Activated T-cell treated with anti-CD3 and anti-CD28 coated beads for 24 hours (primary cell): ENCODE measurements around the gene CAPSL.
"Not testable (repeated sequence)": the region's sequence is repeated elsewhere in the genome, so short reads cannot be mapped to it uniquely, and the experiment has no call there.

Experiments
- DNase-seq: peaks from one replicate; pipeline ENCODE4 v3.0.0-alpha.2; 2020; ENCODE audit warnings: low read depth

CAPSL gene

GRCh38 chr5:35904443-35905132 is 33.8 kb downstream of the CAPSL start:
- no peak for DNase-seq

DNA sequence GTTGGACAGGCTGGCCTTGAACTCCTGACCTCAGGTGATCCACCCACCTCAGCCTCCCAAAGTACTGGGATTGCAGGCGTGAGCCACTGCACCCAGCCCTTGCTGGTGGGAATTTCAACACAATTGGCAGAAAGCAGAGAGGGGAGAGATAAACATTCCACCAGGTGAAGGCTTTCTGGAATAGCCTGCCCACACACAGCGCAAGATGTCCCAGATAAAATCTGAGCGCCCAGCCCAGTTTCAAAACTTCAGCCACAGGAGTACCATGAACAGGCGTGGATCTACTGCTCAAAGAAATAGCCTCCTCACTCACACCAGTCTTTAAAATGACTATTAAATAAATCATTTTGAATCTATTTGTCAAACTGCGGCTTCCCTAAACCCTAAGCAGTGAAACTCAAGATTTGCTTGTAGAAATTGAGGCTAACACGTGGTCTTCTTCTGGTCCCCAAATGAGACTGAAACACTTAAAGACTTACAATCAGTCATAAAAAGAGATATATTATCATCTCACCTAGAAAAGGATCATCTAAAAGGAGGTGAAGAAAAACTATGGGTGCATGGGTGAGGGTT is 34.7 kb downstream of the CAPSL start:
- no peak for DNase-seq

DNA sequence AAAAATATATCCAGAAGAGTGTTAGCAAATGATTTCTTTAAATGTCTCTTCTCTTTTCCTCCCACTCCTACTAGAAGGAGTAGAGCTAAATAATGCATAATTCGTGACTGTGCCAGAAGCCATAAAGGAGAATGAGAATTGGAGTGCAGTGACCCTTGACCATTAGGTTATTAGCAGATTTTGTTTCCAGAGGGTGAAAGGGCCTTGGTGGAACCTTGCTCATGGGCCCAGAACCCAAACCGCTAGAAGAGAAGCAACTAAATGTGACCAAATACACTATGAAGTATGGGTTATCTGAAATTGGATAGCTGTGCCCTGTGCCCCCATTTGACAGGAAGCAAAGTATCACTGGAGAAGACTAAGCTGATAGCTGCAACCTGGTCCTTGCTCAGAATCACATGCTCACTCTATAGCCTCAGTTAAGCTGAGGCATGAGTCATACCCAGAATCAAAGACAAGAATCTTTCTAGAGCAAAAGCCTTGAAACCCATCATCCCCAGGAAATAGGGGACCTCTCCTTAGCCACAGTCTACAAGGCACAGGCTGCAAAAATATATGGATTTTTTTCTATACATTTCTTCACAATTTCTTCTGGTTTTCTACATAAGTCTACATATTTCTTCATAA is 36.3 kb downstream of the CAPSL start:
- DNase-seq: no peak

DNA sequence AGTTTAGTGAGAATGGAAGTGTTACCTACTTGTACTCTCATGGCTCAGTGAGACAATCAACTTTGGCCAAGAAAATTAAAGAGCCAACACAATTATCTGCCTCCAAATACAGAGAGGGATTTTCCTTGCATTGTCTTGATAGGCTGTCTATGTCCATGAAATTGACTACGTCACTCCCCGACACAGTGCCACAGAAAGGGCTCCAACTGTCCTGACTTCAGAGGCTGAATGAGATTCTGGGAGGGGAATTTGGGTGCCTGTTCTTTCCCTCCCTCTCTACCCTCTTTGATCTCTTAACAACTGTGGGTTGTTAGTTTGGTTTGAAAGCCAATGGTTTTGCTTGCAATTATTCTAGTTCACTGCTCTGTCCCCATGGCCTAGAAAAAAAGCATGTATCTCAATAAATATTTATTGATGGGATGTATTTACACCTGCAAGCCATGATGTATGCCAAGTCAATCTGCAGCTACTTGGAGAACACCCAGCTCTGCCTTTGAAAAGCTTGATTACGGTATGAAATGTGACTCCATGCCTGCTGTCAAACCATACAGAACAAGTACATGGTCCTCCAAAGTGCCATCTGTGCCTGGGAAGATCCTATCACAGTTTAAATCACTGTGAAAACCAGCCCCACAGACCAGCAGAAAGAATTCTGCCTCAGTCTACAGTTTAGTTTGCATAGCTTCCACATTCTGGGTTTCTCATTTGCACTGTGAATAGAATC is 37.3 kb downstream of the CAPSL start:
- DNase-seq: no peak

GRCh38 chr5:35899800-35900199 is 38.6 kb downstream of the CAPSL start:
- DNase-seq: no peak

DNA sequence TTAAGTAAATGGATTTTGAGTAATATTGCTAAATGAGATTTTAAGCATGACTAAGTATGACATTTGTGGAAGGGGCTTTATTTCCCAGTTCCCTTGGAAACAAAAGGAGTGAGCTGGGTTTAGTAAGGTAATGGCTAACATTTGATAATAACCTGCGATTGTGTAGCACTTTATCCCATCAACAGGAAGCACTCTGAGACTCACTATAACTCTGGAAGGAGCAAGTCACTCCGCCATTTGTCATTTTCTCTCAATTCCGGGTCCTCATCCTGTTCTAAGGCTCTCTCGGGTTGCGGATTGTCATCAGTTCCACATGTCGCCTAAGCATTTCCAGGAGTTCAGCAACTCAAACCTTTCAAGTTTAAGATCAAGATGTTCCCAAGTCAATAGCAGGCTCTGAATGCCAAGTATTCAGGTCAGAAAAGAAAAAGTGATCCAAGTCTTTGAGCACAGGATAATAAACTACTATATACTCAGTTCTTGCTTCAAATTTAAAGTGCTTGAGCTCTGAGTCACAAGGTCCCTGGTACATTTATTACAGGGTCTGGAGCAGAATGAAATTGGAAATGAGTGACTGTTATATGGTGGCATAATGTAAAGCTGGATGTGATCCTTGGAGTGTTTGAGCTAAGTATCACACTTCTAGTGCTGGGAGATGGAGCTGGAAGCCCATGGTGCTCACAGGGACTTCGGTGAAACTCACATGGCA is 39.3 kb downstream of the CAPSL start:
- DNase-seq: no peak

GRCh38 chr5:35894131-35894530 is 44.3 kb downstream of the CAPSL start:
- no peak for DNase-seq

DNA sequence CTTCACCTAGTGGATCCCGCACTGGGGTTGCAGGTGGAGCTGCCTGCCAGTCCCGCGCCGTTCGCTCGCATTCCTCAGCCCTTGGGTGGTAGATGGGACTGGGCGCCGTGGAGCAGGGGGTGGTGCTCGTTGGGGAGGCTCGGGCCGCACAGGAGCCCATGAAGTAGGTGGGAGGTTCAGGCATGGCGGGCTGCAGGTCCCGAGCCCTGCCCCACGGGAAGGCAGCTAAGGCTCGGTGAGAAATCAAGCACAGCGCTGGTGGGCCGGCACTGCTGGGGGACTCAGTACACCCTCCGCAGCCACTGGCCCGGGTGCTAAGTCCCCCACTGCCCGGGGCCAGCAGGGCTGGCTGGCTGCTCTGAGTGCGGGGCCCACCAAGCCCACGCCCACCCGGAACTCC is 45.6 kb downstream of the CAPSL start:
- not testable (repeated sequence) for DNase-seq

GRCh38 chr5:35890021-35891020 is 48.1 kb downstream of the CAPSL start:
- DNase-seq: no peak

DNA sequence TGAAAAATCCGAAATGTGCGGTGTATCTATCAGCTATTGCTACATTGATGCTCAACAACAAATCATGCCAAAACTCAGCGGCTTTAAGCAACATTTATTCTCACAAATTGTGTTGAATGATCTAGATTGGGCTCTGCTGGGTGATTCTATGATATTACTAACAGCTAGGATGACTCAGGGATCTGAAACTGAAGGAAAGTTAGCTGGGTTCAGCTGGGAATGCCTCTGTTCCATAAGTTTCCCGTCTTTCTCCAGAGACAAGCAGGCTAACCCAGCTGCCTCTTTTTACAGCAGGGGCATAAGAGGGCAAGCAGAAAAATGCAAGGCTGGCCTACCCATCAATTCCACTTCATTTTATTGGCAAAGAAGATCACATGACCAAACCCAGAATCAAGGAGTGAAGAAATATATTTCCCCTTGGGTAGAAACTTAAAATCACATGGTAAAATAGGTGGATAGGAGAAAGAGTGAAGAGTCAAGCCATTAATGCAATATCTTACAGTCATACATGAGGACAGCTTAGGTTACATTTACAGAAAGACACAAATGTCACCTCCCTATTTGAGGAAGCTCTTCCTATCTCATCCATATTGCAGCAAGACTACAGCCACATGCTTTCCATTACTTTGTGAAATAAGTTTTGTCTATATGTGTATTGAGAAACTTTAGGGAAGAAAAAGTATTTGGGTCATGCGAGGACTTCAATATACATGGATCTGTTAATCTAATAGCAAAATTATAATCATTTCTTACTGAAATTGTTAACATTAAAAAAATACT is 50.9 kb downstream of the CAPSL start:
- DNase-seq: no peak

- no peak for DNase-seq
Observed at GRCh38 chr5:35886381-35886780, 52.0 kb downstream of the CAPSL start.

DNA sequence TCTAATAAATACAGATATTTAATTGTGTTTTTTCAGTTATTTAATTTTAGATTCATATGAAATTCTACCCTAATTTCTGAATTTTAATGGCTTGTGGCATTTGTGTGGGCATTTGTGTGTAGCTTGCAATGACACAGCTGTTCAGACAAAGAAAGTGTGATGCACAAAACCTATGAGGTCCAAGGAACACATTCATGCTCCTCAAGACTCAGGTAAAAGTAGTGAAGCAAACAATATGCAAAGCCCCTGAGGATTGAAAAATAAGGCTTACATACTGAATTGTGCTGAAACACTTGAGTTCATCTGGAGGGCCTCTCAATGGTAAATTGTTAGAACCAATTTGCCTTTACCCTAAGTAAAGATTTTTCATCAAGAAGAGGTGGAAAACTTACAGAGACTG is 53.6 kb downstream of the CAPSL start:
- no peak for DNase-seq

DNA sequence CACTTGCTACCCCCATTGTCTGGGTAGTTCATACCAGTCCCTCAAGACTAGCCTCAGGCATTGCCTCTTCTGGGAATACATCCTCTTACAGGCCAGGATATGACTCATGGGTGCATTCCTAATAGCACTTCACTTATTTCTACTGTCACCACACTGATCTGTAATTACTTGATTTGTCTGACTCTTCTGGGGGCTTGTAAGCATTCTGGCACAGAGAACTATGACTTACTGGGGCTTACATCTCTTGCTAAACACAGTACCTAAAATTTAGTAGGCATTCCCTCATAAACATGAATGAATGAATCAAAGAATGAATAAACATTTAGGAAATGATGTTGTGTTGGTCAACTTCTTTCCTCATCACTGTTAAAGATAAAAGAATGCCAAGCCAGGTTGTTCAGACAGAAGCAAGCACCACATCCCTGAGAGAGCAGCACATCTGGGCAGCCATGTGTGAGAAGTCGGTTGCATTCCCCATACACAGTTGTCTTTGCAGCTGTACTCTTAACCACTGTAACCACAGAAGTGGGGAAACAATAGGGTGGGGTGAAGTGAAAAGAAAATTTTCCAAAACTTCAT is 54.1 kb downstream of the CAPSL start:
- no peak for DNase-seq

DNA sequence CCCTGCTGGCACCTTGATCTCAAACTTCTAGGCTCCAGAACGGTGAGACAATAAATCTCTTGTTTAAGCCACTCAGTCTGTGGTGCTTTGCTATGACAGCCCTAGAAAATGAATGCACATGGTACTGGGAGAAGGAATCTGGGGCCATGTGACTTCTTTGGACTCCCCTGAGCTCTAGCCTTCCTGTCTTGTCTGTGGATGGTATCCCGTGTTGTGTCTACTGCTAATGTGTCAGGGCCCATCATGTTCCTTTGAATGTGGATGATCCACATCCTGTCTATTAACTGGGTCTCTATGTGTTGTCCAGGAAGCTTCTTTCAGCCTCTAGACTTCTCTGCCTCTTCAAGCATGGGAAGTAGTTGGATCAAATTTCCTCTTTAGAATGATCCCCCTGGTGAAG is 56.7 kb downstream of the CAPSL start:
- DNase-seq: no peak

- DNase-seq: no peak
Observed at GRCh38 chr5:35880156-35880555, 58.3 kb downstream of the CAPSL start.

- no peak for DNase-seq
Observed at GRCh38 chr5:35879649-35880048, 58.8 kb downstream of the CAPSL start.

DNA sequence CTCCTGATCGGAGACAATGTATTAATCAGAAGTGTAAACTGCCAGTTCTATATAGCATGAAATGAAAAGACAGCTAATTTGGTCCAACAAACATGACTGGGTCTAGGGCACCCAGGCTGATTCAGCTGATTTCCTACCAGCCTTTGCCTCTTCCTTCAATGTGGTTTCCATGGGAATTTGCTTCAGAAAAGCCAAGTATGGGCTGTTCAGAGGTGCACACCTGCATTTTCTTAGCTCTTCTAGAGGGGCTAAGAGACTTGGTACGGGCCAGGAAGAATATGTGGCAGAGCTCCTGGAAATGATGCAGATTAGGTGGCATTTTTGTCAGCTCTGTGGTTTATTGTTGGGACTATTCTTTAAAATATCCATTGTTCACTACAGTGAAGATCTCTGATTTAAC is 59.3 kb downstream of the CAPSL start:
- no peak for DNase-seq

- no peak for DNase-seq
Observed at GRCh38 chr5:35878079-35878478, 60.3 kb downstream of the CAPSL start.

GRCh38 chr5:35877655-35878054 is 60.8 kb downstream of the CAPSL start:
- DNase-seq: no peak

DNA sequence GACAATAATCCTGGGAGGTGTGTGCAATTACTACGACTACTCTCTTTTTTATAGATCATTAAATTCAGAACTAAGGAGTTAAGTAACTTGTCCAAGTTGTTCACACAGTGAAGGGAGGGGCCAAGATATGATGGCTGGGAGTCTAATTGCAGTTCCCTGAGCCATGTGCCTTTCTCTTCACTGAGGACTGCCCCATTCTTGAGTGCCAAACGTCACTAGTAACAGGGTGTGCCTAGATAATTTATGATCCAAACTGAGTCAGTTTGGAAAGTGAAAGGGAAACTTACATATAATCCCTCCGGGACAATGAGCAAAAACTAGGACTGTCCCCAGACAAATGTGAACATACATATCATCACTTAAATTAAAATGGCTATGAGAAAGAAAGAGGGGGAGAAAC is 61.5 kb downstream of the CAPSL start:
- DNase-seq: no peak
